Liver (tissue), 9 donors: ENCODE measurements around the gene CNKSR3. TPM values are rescaled to one million over a fixed set of nuclear protein-coding genes. Genes with fewer than 3 reads are reported as not detected.

Experiments
- DNase-seq: peaks from one replicate; pipeline ENCODE4 v3.0.0-alpha.2; 2017; ENCODE audit warnings: low spot score
- H3K27ac ChIP-seq, 2 donors: one replicate each; pipeline ENCODE4 v1.7.0; 2013; ENCODE audit warnings: inconsistent platforms in 2 of 2, low read length in 2 of 2, control low read depth in 1 of 2, low read depth in 1 of 2, mild to moderate bottlenecking in 1 of 2
- H3K27me3 ChIP-seq, 4 donors: one replicate each; pipeline versions ENCODE4 v1.6.1 to v1.7.0; 2013; ENCODE audit warnings: low read length in 3 of 4, inconsistent platforms in 1 of 4, mild to moderate bottlenecking in 1 of 4, moderate library complexity in 1 of 4; ENCODE audit not compliant: control insufficient read depth in 4 of 4, insufficient read depth in 4 of 4
- H3K36me3 ChIP-seq, 4 donors: one replicate each; pipeline versions ENCODE4 v1.6.1 to v1.7.0; 2013; ENCODE audit warnings: low read length in 3 of 4, mild to moderate bottlenecking in 3 of 4, low read depth in 1 of 4, moderate library complexity in 1 of 4; ENCODE audit not compliant: control insufficient read depth in 4 of 4, insufficient read depth in 3 of 4
- H3K4me1 ChIP-seq, 4 donors: one replicate each; pipeline versions ENCODE4 v1.6.1 to v1.7.0; 2013; ENCODE audit warnings: low read length in 3 of 4, mild to moderate bottlenecking in 3 of 4, moderate library complexity in 1 of 4; ENCODE audit not compliant: control insufficient read depth in 4 of 4, insufficient read depth in 4 of 4
- H3K4me3 ChIP-seq, 3 donors: one replicate each; pipeline versions ENCODE4 v1.6.1 to v1.7.0; 2013; ENCODE audit warnings: low read length in 3 of 3, control low read depth in 1 of 3, low read depth in 1 of 3, mild to moderate bottlenecking in 1 of 3
- H3K9ac ChIP-seq, 2 donors: one replicate each; pipeline ENCODE4 v1.7.0; 2013; ENCODE audit warnings: low read length in 2 of 2, mild to moderate bottlenecking in 2 of 2, moderate library complexity in 2 of 2, control low read depth in 1 of 2, low read depth in 1 of 2
- H3K9me3 ChIP-seq, 4 donors: one replicate each; pipeline versions ENCODE4 v1.6.1 to v1.7.0; 2013; ENCODE audit warnings: low read length in 3 of 4; ENCODE audit not compliant: control insufficient read depth in 4 of 4
- CTCF ChIP-seq: fragments of 150-350 bp; IDR thresholded peaks from 2 replicates; pipeline ENCODE4 v1.5.1; 2017; ENCODE audit warnings: improper control_type of control experiment, low read depth, low read length; ENCODE audit not compliant: missing input control
- EGR1 ChIP-seq, 2 donors: IDR thresholded peaks; 2 replicates each; pipeline ENCODE4 v1.6.1; 2016 to 2018; ENCODE audit warnings: antibody characterized with exemption in 2 of 2, low read depth in 2 of 2
- FOXA1 ChIP-seq: IDR thresholded peaks from 2 replicates; pipeline ENCODE4 v1.6.1; 2016; ENCODE audit warnings: antibody characterized with exemption
- FOXA2 ChIP-seq: IDR thresholded peaks from 2 replicates; pipeline ENCODE4 v1.6.1; 2016; ENCODE audit warnings: antibody characterized with exemption
- GABPA ChIP-seq, 2 donors: IDR thresholded peaks in 1 of 2; conservative IDR thresholded peaks in 1 of 2; 2 replicates each; pipeline ENCODE4 v1.6.1; 2016; ENCODE audit warnings: antibody characterized with exemption in 2 of 2, mild to moderate bottlenecking in 1 of 2, moderate library complexity in 1 of 2
- HNF4A ChIP-seq, 2 donors: conservative IDR thresholded peaks; 2 replicates each; pipeline ENCODE4 v1.6.1; 2016; ENCODE audit warnings: antibody characterized with exemption in 2 of 2, mild to moderate bottlenecking in 2 of 2
- HNF4G ChIP-seq: IDR thresholded peaks from 2 replicates; pipeline ENCODE4 v1.6.1; 2016; ENCODE audit warnings: antibody characterized with exemption
- JUND ChIP-seq, 2 donors: IDR thresholded peaks; 2 replicates each; pipeline ENCODE4 v1.6.1; 2016; ENCODE audit warnings: antibody characterized with exemption in 2 of 2
- NR2F2 ChIP-seq: IDR thresholded peaks from 2 replicates; pipeline ENCODE4 v1.6.1; 2016; ENCODE audit warnings: antibody characterized with exemption
- RAD21 ChIP-seq, 2 donors: IDR thresholded peaks; 2 replicates each; pipeline ENCODE4 v1.6.1; 2016; ENCODE audit warnings: antibody characterized with exemption in 2 of 2, mild to moderate bottlenecking in 2 of 2
- REST ChIP-seq: IDR thresholded peaks from 2 replicates; pipeline ENCODE4 v1.6.1; 2016; ENCODE audit warnings: antibody characterized with exemption, mild to moderate bottlenecking
- RXRA ChIP-seq, 2 donors: IDR thresholded peaks; 2 replicates each; pipeline ENCODE4 v1.6.1; 2017 to 2018; ENCODE audit warnings: antibody characterized with exemption in 2 of 2, mild to moderate bottlenecking in 1 of 2
- SP1 ChIP-seq: IDR thresholded peaks from 2 replicates; pipeline ENCODE4 v1.6.1; 2018; ENCODE audit warnings: antibody characterized with exemption, mild to moderate bottlenecking
- TAF1 ChIP-seq: conservative IDR thresholded peaks from 2 replicates; pipeline ENCODE4 v1.6.1; 2016; ENCODE audit warnings: antibody characterized with exemption, mild to moderate bottlenecking
- YY1 ChIP-seq: IDR thresholded peaks from 2 replicates; pipeline ENCODE4 v1.6.1; 2016; ENCODE audit warnings: antibody characterized with exemption, mild to moderate bottlenecking
- ZBTB33 ChIP-seq: IDR thresholded peaks from 2 replicates; pipeline ENCODE4 v1.6.1; 2016; ENCODE audit warnings: antibody characterized with exemption
- WGBS: extraction: QIAGEN DNeasy Blood & Tissue Kit; methylation state at CpG from one replicate; pipeline ENCODE4 v1.1.7; 2013; 5-methylcytosine and 5-hydroxymethylcytosine counted together
- polyA plus RNA-seq, 2 donors: library from polyadenylated mRNA; stranded (reverse) in 1 of 2; unstranded in 1 of 2; fragments of 200-250 nt in 1 of 2; fragments of >200 nt in 1 of 2; fragmentation: Nextera tagmentation in 1 of 2; extraction: Ambion mirVana in 1 of 2; gene quantifications; one replicate each; pipeline versions ENCODE4 v1.2.1 to v1.2.3, GENCODE V29; 2013 to 2015
- total RNA-seq, 2 donors: library from RNA; depleted of rRNA; stranded (reverse); fragments of >200 nt; gene quantifications; one replicate each; pipeline ENCODE4 v1.2.3, GENCODE V29; 2014
- donor health status: healthy.
- donor health status: healthy.
- donor health status: healthy.
- donor health status: healthy.
- donor health status: healthy.

Gene CNKSR3
- total and polyA plus RNA-seq, 4 donors: 6.4 to 22.7 (median 15.0) TPM

GRCh38 chr6:154518396-154518795, 7.9 kb upstream of the CNKSR3 start:
- H3K4me1 ChIP-seq: no peaks in the 10 kb centered on the region
- no peak for DNase-seq
- no peaks in the 10 kb centered on the region for H3K27me3 ChIP-seq
- H3K27ac ChIP-seq: no peak overlapping the region
- H3K4me3 ChIP-seq: no peak overlapping the region
- H3K9me3 ChIP-seq: no peaks in the 10 kb centered on the region
- no peak overlapping the region for H3K9ac ChIP-seq
- H3K36me3 ChIP-seq: no peaks in the 10 kb centered on the region
- WGBS: 89% methylated on average over 6 of the region's 6 CpGs
- no peak for TF ChIP-seq NR2F2

GRCh38 chr6:154516276-154516675, 5.8 kb upstream of the CNKSR3 start:
- Histone ChIP-seq H3K9ac (no peak overlapping the region), H3K9me3 (no peaks in the 10 kb centered on the region), H3K4me3 (no peak overlapping the region), H3K4me1 (peaks cover 0 to 9% (median 5%) of the 10 kb centered on the region in 4 donors), H3K27me3 (no peaks in the 10 kb centered on the region), H3K36me3 (no peaks in the 10 kb centered on the region), H3K27ac (no peak overlapping the region)
- TF ChIP-seq YY1 (no peak), ZBTB33 (no peak), RXRA (IDR thresholded peaks at IDR 0.05) (no peak), FOXA1 (no peak), HNF4G (no peak), CTCF (no peak), GABPA (IDR thresholded peaks at IDR 0.05 in 1 of 2, conservative IDR thresholded peaks at IDR 0.05 in 1 of 2) (no peak), FOXA2 (no peak), REST (no peak)
- WGBS: 98% methylated on average over 5 of the region's 5 CpGs
- DNase-seq: no peak

- no peak for DNase-seq
- no peaks in the 10 kb centered on the region for H3K27me3 ChIP-seq
- H3K27ac ChIP-seq: no peak overlapping the region
- WGBS: 79% methylated on average over 7 of the region's 7 CpGs
- peaks cover 0 to 9% (median 5%) of the 10 kb centered on the region in 4 donors for H3K4me1 ChIP-seq
- no peaks in the 10 kb centered on the region for H3K36me3 ChIP-seq
- H3K4me3 ChIP-seq: no peak overlapping the region
- no peaks in the 10 kb centered on the region for H3K9me3 ChIP-seq
- H3K9ac ChIP-seq: no peak overlapping the region
- no peak for TF ChIP-seq YY1
- TF ChIP-seq RXRA (IDR thresholded peaks at IDR 0.05): no peak
- no peak for TF ChIP-seq TAF1
- TF ChIP-seq HNF4G: no peak
- TF ChIP-seq FOXA2: no peak
- no peak for TF ChIP-seq SP1
- no peak for TF ChIP-seq JUND (IDR thresholded peaks at IDR 0.05)
- no peak for TF ChIP-seq RAD21 (IDR thresholded peaks at IDR 0.05)
- no peak for TF ChIP-seq REST
- TF ChIP-seq GABPA (IDR thresholded peaks at IDR 0.05 in 1 of 2, conservative IDR thresholded peaks at IDR 0.05 in 1 of 2): no peak
- TF ChIP-seq HNF4A (conservative IDR thresholded peaks at IDR 0.05): no peak
- no peak for TF ChIP-seq EGR1 (IDR thresholded peaks at IDR 0.05; ENCODE audit: low read depth in 2 of 2)
Observed at GRCh38 chr6:154515826-154516225, 5.3 kb upstream of the CNKSR3 start.
